HepG2 (cell line): Measurements from ENCODE around the gene UBXN1. TPM values are rescaled to one million over a fixed set of nuclear protein-coding genes. Genes with fewer than 3 reads are reported as not detected.
A peak's percentile ranks its signal among the peaks of the same experiment; 100 is the strongest.

Experiments used
- CENPBD1 ChIP-seq: sonication (generic); formaldehyde crosslinking; IDR thresholded peaks from 2 replicates; pipeline ENCODE4 v1.8.0; 2022; ENCODE audit warnings: missing genetic modification reagents, low read depth, mild to moderate bottlenecking, borderline replicate concordance
- CREM ChIP-seq, 2 experiments: sonication (generic) in 1 of 2; formaldehyde crosslinking in 1 of 2; IDR thresholded peaks; 2 replicates each; pipeline versions ENCODE4 v1.4.0 to v1.6.1; 2016 to 2020; ENCODE audit warnings: antibody characterized with exemption in 1 of 2, mild to moderate bottlenecking in 1 of 2, missing genetic modification reagents in 1 of 2
- EP300 ChIP-seq, 3 experiments: sonication (generic) in 1 of 3; formaldehyde crosslinking in 1 of 3; IDR thresholded peaks; 2 replicates each; pipeline versions ENCODE4 v1.5.1 to v1.6.1; 2011 to 2020; ENCODE audit warnings: low read depth in 2 of 3, low read length in 2 of 3, borderline replicate concordance in 1 of 3, improper control_type of control experiment in 1 of 3, mild to moderate bottlenecking in 1 of 3, missing genetic modification reagents in 1 of 3, moderate library complexity in 1 of 3
- FOSL1 ChIP-seq: sonication (generic); formaldehyde crosslinking; IDR thresholded peaks from 2 replicates; pipeline ENCODE4 v1.9.0; 2021; ENCODE audit warnings: missing genetic modification reagents, borderline replicate concordance
- JARID2 ChIP-seq: sonication (generic); formaldehyde crosslinking; IDR thresholded peaks from 2 replicates; pipeline ENCODE4 v1.8.1; 2023; ENCODE audit warnings: missing genetic modification reagents, inconsistent platforms; ENCODE audit not compliant: insufficient replicate concordance
- MXI1 ChIP-seq: IDR thresholded peaks from 3 replicates; pipeline ENCODE4 v1.6.1; 2012; ENCODE audit warnings: low read depth, low read length, inconsistent platforms, borderline replicate concordance
- PHB2 ChIP-seq: fragments of 450-650 bp; IDR thresholded peaks from 2 replicates; pipeline ENCODE4 v1.6.1; 2018; ENCODE audit not compliant: partially characterized antibody
- PRDM4 ChIP-seq: sonication (generic); formaldehyde crosslinking; IDR thresholded peaks from 2 replicates; pipeline ENCODE4 v1.9.0; 2021; ENCODE audit warnings: missing genetic modification reagents, borderline replicate concordance
- SAFB2 ChIP-seq: sonication (generic); formaldehyde crosslinking; IDR thresholded peaks from 2 replicates; pipeline ENCODE4 v1.5.1; 2020; ENCODE audit warnings: missing genetic modification reagents, low read depth, mild to moderate bottlenecking, borderline replicate concordance
- ZBTB2 ChIP-seq: sonication (generic); formaldehyde crosslinking; IDR thresholded peaks from 2 replicates; pipeline ENCODE4 v1.8.0; 2022; ENCODE audit warnings: low read depth, missing genetic modification reagents
- ZBTB42 ChIP-seq: sonication (generic); formaldehyde crosslinking; IDR thresholded peaks from 2 replicates; pipeline ENCODE4 v1.5.0; 2020; ENCODE audit warnings: mild to moderate bottlenecking, missing genetic modification reagents
- ZNF20 ChIP-seq: sonication (generic); formaldehyde crosslinking; IDR thresholded peaks from 2 replicates; pipeline ENCODE4 v1.4.0; 2020; ENCODE audit warnings: mild to moderate bottlenecking, moderate library complexity, missing genetic modification reagents
- ZNF232 ChIP-seq: sonication (generic); formaldehyde crosslinking; IDR thresholded peaks from 2 replicates; pipeline ENCODE4 v1.4.0; 2020; ENCODE audit warnings: missing genetic modification reagents, borderline replicate concordance
- ZNF460 ChIP-seq: sonication (generic); formaldehyde crosslinking; IDR thresholded peaks from 2 replicates; pipeline ENCODE4 v1.5.1; 2020; ENCODE audit warnings: missing genetic modification reagents, mild to moderate bottlenecking, borderline replicate concordance
- ZNF468 ChIP-seq: sonication (generic); formaldehyde crosslinking; IDR thresholded peaks from 2 replicates; pipeline ENCODE4 v1.8.0; 2022; ENCODE audit warnings: mild to moderate bottlenecking, moderate library complexity, missing genetic modification reagents
- ZNF746 ChIP-seq: sonication (generic); formaldehyde crosslinking; IDR thresholded peaks from 2 replicates; pipeline ENCODE4 v1.8.0; 2022; ENCODE audit warnings: mild to moderate bottlenecking, missing genetic modification reagents
- ZNF776 ChIP-seq: sonication (generic); formaldehyde crosslinking; IDR thresholded peaks from 2 replicates; pipeline ENCODE4 v1.4.0; 2020; ENCODE audit warnings: mild to moderate bottlenecking, missing genetic modification reagents
- ZSCAN9 ChIP-seq: IDR thresholded peaks from 2 replicates; pipeline ENCODE4 v1.6.1; 2016; ENCODE audit warnings: borderline replicate concordance
- ZXDC ChIP-seq: sonication (generic); formaldehyde crosslinking; IDR thresholded peaks from 2 replicates; pipeline ENCODE4 v1.5.0; 2020; ENCODE audit warnings: mild to moderate bottlenecking, missing genetic modification reagents
- polyA plus RNA-seq, 8 experiments: library from polyadenylated mRNA; depleted of rRNA in 3 of 8; stranded (reverse) in 7 of 8; unstranded in 1 of 8; fragments of >200 nt; fragmentation: Illumina TruSeq in 4 of 8; extraction: Trizol in 4 of 8; gene quantifications; 2 replicates each; pipeline versions ENCODE4 v1.2.1 to v1.2.3, GENCODE V29; 2011 to 2016; ENCODE audit warnings: low read depth in 4 of 8, missing spikeins in 1 of 8, mixed read lengths in 1 of 8; ENCODE audit not compliant: insufficient read depth in 1 of 8
- total RNA-seq, 5 experiments: library from RNA; depleted of rRNA; stranded (reverse); fragments of >200 nt; fragmentation: Illumina TruSeq; extraction: Trizol; gene quantifications; 2 replicates each; pipeline ENCODE4 v1.2.3, GENCODE V29; 2016; ENCODE audit warnings: low read depth in 1 of 5

Gene UBXN1
- total and polyA plus RNA-seq, 2 of the 13 experiments (the other 11 are each of a cell fraction or from before 2014, with no cell fraction given), result 47.5 to 52.4 TPM

GRCh38 chr11:62671608-62672389 is 7.1 kb downstream of the UBXN1 start, which contains the start of the genes LBHD1 and UQCC3 (continued):
- TF ChIP-seq ZXDC (CRISPR knock-in tag) (peak; percentile 64; the same call in 1 of the 2 replicates), FOSL1 (CRISPR knock-in tag) (no peak), ZNF468 (no peak), MXI1 (peak; percentile 24; the same call in 1 of the 3 replicates), ZBTB2 (peak; percentile 60; the same call in 1 of the 2 replicates), CENPBD1 (CRISPR knock-in tag) (no peak), PRDM4 (CRISPR knock-in tag) (no peak), ZNF232 (CRISPR knock-in tag) (peak; percentile 82; the same call in 1 of the 2 replicates), JARID2 (CRISPR knock-in tag) (peak; percentile 17), ZBTB42 (peak; percentile 16; the same call in 1 of the 2 replicates), ZNF776 (CRISPR knock-in tag) (peak; percentile 73; the same call in 1 of the 2 replicates), ZNF746 (CRISPR knock-in tag) (no peak), EP300 (IDR thresholded peaks at IDR 0.05; ENCODE audit: low read depth in 2 of 2, low read length in 2 of 2) (peak in 1 of 2 experiments; percentile 21; a peak in 1 of 4 replicates), EP300 (CRISPR knock-in tag; IDR thresholded peaks at IDR 0.05; ENCODE audit: borderline replicate concordance) (no peak), CREM (IDR thresholded peaks at IDR 0.05) (no peak), CREM (CRISPR knock-in tag; IDR thresholded peaks at IDR 0.05) (no peak), PHB2 (no peak), SAFB2 (CRISPR knock-in tag) (no peak; the same call in 1 of the 2 replicates), ZNF460 (CRISPR knock-in tag) (no peak; the same call in 1 of the 2 replicates), ZSCAN9 (peak; percentile 18; the same call in 1 of the 2 replicates), ZNF20 (CRISPR knock-in tag) (no peak)
